ENCODE results near the gene RNF5. TPM values are rescaled to one million over a fixed set of nuclear protein-coding genes. Genes with fewer than 3 reads are reported as not detected.

RNF5 gene
- total and polyA plus RNA-seq, 2 of the 4 experiments (the other 2 are of a cell fraction) = 18.8 to 41.4 TPM

GRCh38 chr6:32133786-32134185 is 44.4 kb upstream of the RNF5 start:
- H3K4ac ChIP-seq (ENCODE audit: low read depth, low read length) = peak overlapping the region; percentile 8; the same call in 1 of the 2 replicates
- ChIA-PET CTCF (interaction anchor here (0.5 kb wide), 1 partner anchor 9 kb away, joined by 3 read pairs; no protein-coding TSS in a partner anchor), POLR2A (ENCODE audit: unreplicated experiment) (no interaction called here)
- peak overlapping the region; percentile 32; the same call in 1 of the 2 replicates for H3K4me2 ChIP-seq (ENCODE audit: low read depth, low read length)
- H4K8ac ChIP-seq (ENCODE audit: low read depth in 2 of 2, low read length in 2 of 2) = peak overlapping the region in 1 of 2 experiments; percentile 56; a peak in 1 of 4 replicates
- H3K14ac ChIP-seq (replicated peaks; ENCODE audit: low read depth, low read length) = peak overlapping the region; percentile 11
- H4K5ac ChIP-seq (ENCODE audit: low read depth, low read length) = peak overlapping the region; percentile 12; the same call in 1 of the 2 replicates
- H3K56ac ChIP-seq (ENCODE audit: extremely low read depth, insufficient read depth, low read length) = no peak overlapping the region
- dilution Hi-C loops (cut with HindIII; ENCODE audit: low sequenced_read_pairs, unreplicated experiment) (no loop called here), intact Hi-C loops (cut with micrococcal nuclease) (no loop called here), in situ Hi-C loops (cut with MboI; ENCODE audit: low sequenced_read_pairs) (no loop called here)
- peaks cover 10% of the 10 kb centered on the region in 2 experiments for H3K79me1 ChIP-seq (ENCODE audit: low read depth in 1 of 2, low read length in 2 of 2)
- H3K9me1 ChIP-seq (ENCODE audit: insufficient read depth, low read length) = peaks cover 4% of the 10 kb centered on the region
- peak overlapping the region; percentile 26; the same call in 1 of the 2 replicates for H2BK20ac ChIP-seq (ENCODE audit: low read depth, low read length)
- no peaks in the 10 kb centered on the region for H3K9me3 ChIP-seq (ENCODE audit: control insufficient read depth, insufficient read depth, low read length)
- H2AK9ac ChIP-seq (replicated peaks; ENCODE audit: low read depth, low read length, poor library complexity) = no peak overlapping the region
- H3K27me3 ChIP-seq (ENCODE audit: control insufficient read depth, insufficient read depth, low read length) = no peaks in the 10 kb centered on the region
- H2BK15ac ChIP-seq (ENCODE audit: low read depth, low read length) = 0 out of 3 replicates have a peak overlapping the region, but pooled peaks have one; percentile 29
- H3K18ac ChIP-seq (ENCODE audit: low read depth, low read length) = no peak overlapping the region
- H3K27ac ChIP-seq (ENCODE audit: insufficient read depth, low read length) = no peak overlapping the region
- no peak overlapping the region for H2AK5ac ChIP-seq (ENCODE audit: low read depth, low read length)
- peak; percentile 56 for DNase-seq
- peak overlapping the region; percentile 43; the same call in 1 of the 2 replicates for H4K91ac ChIP-seq (ENCODE audit: insufficient read depth, low read depth, low read length)
- WGBS, 2 experiments (ENCODE audit: extremely low coverage in 2 of 2, insufficient read length in 1 of 2) = 40% methylated on average over 1 of the region's 4 CpGs; no CpG with 5 or more reads in 1 of the 2 experiments
- no peak overlapping the region for H2AFZ ChIP-seq (replicated peaks; ENCODE audit: low read length, poor library complexity)
- H3K23ac ChIP-seq (ENCODE audit: low read depth, low read length) = 0 out of 2 replicates have a peak overlapping the region, but pooled peaks have one; percentile 91
- no peaks in the 10 kb centered on the region for H3K36me3 ChIP-seq (ENCODE audit: control insufficient read depth, insufficient read depth, low read length)
- H3K9ac ChIP-seq (ENCODE audit: low read depth, low read length) = no peak overlapping the region
- BruUV-seq (replicated peaks) = no TSS peak
- TF ChIP-seq CHD1 (IDR thresholded peaks at IDR 0.05; ENCODE audit: low read depth, low read length) (no peak), MAFK (IDR thresholded peaks at IDR 0.05; ENCODE audit: low read depth, low read length) (no peak), MAZ (IDR thresholded peaks at IDR 0.05; ENCODE audit: borderline replicate concordance, low read depth, low read length) (no peak), NFE2L2 (IDR thresholded peaks at IDR 0.05; ENCODE audit: low read depth, low read length) (no peak), RAD21 (IDR thresholded peaks at IDR 0.05; ENCODE audit: low read length) (no peak)
- no peak overlapping the region for H3K4me3 ChIP-seq (ENCODE audit: insufficient read depth, low read depth, low read length)
- peaks cover 9% of the 10 kb centered on the region; the same call in 1 of the 2 replicates for H3K4me1 ChIP-seq (ENCODE audit: control insufficient read depth, insufficient read depth, low read length)
- no peaks in the 10 kb centered on the region for H4K20me1 ChIP-seq (ENCODE audit: insufficient read depth, low read length)
- no peak overlapping the region for H2BK5ac ChIP-seq (ENCODE audit: low read depth, low read length, poor library complexity, severe bottlenecking)
- H2BK120ac ChIP-seq (ENCODE audit: low read depth, low read length) = peak overlapping the region; percentile 54
- ATAC-seq (ENCODE audit: low read depth) = peak; percentile 16

Measured in IMR-90 (cell line).